Esophagus squamous epithelium (tissue), 5 donors: Measurements from ENCODE around the gene FILIP1L. TPM values are rescaled to one million over a fixed set of nuclear protein-coding genes. Genes with fewer than 3 reads are reported as not detected.

Experiments
- DNase-seq: peaks from one replicate; lab custom pipeline; 2025; lab: John Stamatoyannopoulos, UW
- H3K27ac ChIP-seq, 4 donors: fragments of 200-600 bp; sonication (generic); one replicate each; pipeline ENCODE4 v1.5.1; 2016 to 2019; ENCODE audit warnings: mild to moderate bottlenecking in 1 of 4
- H3K27me3 ChIP-seq, 4 donors: fragments of 200-600 bp; sonication (generic); 1 replicate in 3 of 4; 2 replicates in 1 of 4; pipeline versions ENCODE4 v1.5.1 to v1.6.0; 2017 to 2021; ENCODE audit warnings: antibody characterized with exemption in 1 of 4
- H3K36me3 ChIP-seq, 3 donors: fragments of 200-600 bp; sonication (generic); one replicate each; pipeline ENCODE4 v1.5.1; 2016 to 2019
- H3K4me1 ChIP-seq, 3 donors: fragments of 200-600 bp; sonication (generic); one replicate each; pipeline ENCODE4 v1.5.1; 2017 to 2019
- H3K4me3 ChIP-seq, 4 donors: fragments of 200-600 bp; sonication (generic); 1 replicate in 3 of 4; 2 replicates in 1 of 4; pipeline ENCODE4 v1.5.1; 2016 to 2019; ENCODE audit warnings: mild to moderate bottlenecking in 2 of 4, moderate library complexity in 1 of 4
- H3K9me3 ChIP-seq, 3 donors: fragments of 200-600 bp; sonication (generic); one replicate each; pipeline ENCODE4 v1.5.1; 2016 to 2019
- POLR2A ChIP-seq, 4 donors: fragments of 450-650 bp; IDR thresholded peaks; one replicate each; pipeline ENCODE4 v1.6.1; 2017; ENCODE audit warnings: antibody characterized with exemption in 4 of 4, mild to moderate bottlenecking in 4 of 4, moderate library complexity in 3 of 4
- WGBS, 2 donors: methylation state at CpG; one replicate each; pipeline ENCODE4 v1.1.5; 2018; 5-methylcytosine and 5-hydroxymethylcytosine counted together
- intact Hi-C: fragments of 100-400 bp; cut with DNase I; formaldehyde crosslinking; loops from one replicate; pipeline ENCODE4 v1.15.0; 2022
- total RNA-seq, 4 donors: library from RNA; depleted of rRNA; stranded (reverse); fragments of >200 nt; gene quantifications; one replicate each; pipeline ENCODE4 v1.1.0, GENCODE V29; 2016
- TF ChIP-seq, protein P1 (sequence below), 6 experiments: fragments of 450-650 bp in 4 of 6; fragments of 200-600 bp in 2 of 6; sonication (generic) in 2 of 6; IDR thresholded peaks; one replicate each; pipeline ENCODE4 v1.5.1; 2016 to 2019; ENCODE audit warnings: antibody characterized with exemption in 6 of 6, mild to moderate bottlenecking in 4 of 6, moderate library complexity in 4 of 6
- donor health status: DM: yes; HTN: yes; CAD: no.

Gene FILIP1L
- total RNA-seq, 4 donors from 2014 or later = 2.5 to 23.5 (median 10.7) TPM

DNA sequence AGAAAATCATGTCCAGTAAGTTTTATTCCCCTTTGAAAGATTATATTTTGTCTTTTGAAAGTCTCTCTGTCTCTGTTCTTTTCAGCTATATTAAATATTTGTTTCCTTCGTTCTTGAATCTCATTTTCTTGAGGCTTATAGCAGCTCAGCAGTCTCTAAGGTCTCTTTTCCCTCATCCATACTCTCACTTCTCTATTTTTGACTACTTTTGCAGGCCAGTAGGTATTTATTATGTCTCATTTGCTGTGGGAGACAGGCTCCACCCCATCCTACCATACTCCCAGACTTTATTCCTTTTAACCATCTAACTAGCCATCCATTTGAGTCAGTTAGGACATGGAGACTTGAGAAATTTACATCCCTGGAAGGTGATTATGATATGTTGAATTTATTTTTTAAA, 71.0 kb downstream of the FILIP1L start:
- WGBS, 2 donors = 60 to 79% methylated on average over 1 of the region's 1 CpG
- no peak for DNase-seq
- TF ChIP-seq POLR2A (IDR thresholded peaks at IDR 0.05) = no peak
- TF ChIP-seq, protein P1, sequence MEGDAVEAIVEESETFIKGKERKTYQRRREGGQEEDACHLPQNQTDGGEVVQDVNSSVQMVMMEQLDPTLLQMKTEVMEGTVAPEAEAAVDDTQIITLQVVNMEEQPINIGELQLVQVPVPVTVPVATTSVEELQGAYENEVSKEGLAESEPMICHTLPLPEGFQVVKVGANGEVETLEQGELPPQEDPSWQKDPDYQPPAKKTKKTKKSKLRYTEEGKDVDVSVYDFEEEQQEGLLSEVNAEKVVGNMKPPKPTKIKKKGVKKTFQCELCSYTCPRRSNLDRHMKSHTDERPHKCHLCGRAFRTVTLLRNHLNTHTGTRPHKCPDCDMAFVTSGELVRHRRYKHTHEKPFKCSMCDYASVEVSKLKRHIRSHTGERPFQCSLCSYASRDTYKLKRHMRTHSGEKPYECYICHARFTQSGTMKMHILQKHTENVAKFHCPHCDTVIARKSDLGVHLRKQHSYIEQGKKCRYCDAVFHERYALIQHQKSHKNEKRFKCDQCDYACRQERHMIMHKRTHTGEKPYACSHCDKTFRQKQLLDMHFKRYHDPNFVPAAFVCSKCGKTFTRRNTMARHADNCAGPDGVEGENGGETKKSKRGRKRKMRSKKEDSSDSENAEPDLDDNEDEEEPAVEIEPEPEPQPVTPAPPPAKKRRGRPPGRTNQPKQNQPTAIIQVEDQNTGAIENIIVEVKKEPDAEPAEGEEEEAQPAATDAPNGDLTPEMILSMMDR (IDR thresholded peaks at IDR 0.05) = no peak
- Histone ChIP-seq H3K4me1 (peaks cover 18 to 68% (median 31%) of the 10 kb centered on the region in 3 donors), H3K4me3 (no peak overlapping the region), H3K27me3 (no peaks in the 10 kb centered on the region), H3K27ac (peak overlapping the region; percentile 66 to 88 (median 86)), H3K36me3 (no peaks in the 10 kb centered on the region), H3K9me3 (no peaks in the 10 kb centered on the region)
- intact Hi-C loops = no loop called here

DNA sequence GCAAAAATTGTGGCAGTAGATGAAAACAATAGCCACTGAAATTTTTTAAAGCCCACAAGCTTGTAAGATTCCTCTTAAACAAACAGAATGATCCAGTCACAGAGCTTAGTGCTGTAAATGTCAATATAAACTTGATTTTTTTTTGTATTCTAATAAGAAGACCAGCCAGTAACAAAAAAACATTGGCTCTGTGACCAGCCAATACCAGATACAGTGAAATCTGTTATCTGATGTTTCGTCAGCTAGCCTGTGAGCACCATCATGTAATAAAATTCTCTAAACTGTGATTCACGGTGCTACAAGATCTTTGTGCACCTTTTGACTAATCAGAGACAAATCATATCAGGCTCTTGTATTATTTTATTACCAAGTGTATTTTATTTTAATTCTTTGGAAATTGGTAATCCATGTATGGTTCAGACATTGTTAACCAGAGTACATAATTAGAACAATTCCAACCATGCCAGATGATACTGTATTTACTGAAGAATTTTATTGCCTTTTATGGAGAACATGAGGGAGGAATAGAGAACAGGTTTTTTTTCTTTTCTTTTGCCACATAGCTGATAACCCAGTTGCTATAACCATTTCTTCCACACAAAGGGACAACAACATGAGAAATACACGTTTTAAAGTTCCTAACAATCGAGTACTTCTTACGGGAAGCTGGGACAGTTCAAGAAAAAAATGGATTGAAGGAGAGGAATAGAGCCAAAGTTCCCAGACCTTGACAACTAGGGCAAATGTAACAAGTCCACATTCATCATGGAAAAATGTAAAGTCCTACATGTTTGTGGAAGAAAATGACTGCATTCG, 71.9 kb downstream of the FILIP1L start:
- intact Hi-C loops = no loop called here
- peaks cover 18 to 59% (median 22%) of the 10 kb centered on the region in 3 donors for H3K4me1 ChIP-seq
- TF ChIP-seq, protein P1 (IDR thresholded peaks at IDR 0.05) = no peak
- TF ChIP-seq POLR2A (IDR thresholded peaks at IDR 0.05) = no peak
- no peaks in the 10 kb centered on the region for H3K27me3 ChIP-seq
- no peaks in the 10 kb centered on the region for H3K36me3 ChIP-seq
- 53 to 82% methylated on average over 6 of the region's 6 CpGs for WGBS, 2 donors
- DNase-seq = no peak
- no peaks in the 10 kb centered on the region for H3K9me3 ChIP-seq
- H3K27ac ChIP-seq = peak overlapping the region; percentile 66 to 88 (median 86)
- H3K4me3 ChIP-seq = no peak overlapping the region

DNA sequence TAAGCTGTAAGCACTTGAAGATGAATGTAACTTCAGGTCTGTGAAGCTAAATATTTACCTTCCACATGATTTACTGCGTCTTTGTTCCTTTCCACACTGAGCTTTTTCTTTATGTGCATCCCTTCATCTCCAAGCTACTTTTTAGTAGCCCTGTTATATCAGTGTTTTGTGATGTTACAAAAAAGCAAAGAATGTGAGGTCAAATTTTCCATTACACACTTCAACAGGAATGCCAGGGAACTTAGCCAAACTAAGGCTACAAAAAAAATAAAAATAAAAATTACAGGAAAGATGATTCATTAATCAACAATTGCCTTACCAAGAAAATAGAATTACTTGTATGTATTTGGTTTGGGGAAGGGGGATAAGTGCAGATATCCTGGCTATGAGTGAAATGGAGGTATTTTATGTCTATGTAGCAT, 73.0 kb downstream of the FILIP1L start:
- DNase-seq = no peak
- Histone ChIP-seq H3K27me3 (no peaks in the 10 kb centered on the region), H3K27ac (peak overlapping the region; percentile 66 to 88 (median 86)), H3K4me3 (no peak overlapping the region), H3K4me1 (peaks cover 13 to 48% (median 18%) of the 10 kb centered on the region in 3 donors), H3K36me3 (no peaks in the 10 kb centered on the region), H3K9me3 (no peaks in the 10 kb centered on the region)
- 45 to 52% methylated on average over 1 of the region's 1 CpG for WGBS, 2 donors
- intact Hi-C loops = no loop called here
- TF ChIP-seq, protein P1 (IDR thresholded peaks at IDR 0.05) = no peak
- TF ChIP-seq POLR2A (IDR thresholded peaks at IDR 0.05) = no peak

DNA sequence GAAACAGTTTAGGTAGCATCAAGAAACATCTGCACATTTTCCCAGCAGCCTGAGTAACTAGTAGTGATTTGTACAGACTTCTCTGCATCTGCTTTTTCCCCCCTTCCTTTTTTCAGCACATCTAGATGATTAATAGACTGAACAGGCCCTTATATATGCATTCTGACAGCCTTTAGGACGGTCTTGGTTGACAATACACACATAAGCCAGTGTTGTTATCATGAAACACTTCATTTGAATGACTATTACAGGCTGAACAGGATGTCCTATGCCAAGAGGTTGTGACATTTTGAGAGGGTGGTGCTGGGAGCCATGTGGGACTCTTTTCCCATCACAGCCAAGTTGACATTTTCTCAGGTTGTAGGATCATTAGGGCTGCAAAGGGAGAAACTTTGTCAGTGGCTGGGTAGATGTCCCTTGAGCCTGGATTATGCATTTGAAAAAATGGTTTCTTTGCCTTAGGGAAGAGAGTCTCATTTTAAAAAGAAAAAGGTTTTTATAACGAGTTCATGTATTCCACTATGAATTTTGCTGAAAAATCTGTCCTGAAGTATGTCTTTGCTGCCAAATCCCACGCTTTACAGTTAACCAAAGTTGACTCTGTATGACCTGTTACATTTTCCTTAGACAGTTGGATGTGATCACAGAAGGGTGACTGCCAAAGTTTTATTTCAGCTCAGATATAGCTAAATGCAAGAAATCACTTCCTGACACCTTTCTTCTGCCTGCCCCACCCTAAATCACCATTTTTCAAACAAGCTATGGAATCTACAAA, 73.7 kb downstream of the FILIP1L start:
- no peak overlapping the region for H3K4me3 ChIP-seq
- H3K4me1 ChIP-seq = peaks cover 13 to 41% (median 18%) of the 10 kb centered on the region in 3 donors
- no peaks in the 10 kb centered on the region for H3K27me3 ChIP-seq
- no peaks in the 10 kb centered on the region for H3K9me3 ChIP-seq
- DNase-seq = no peak
- peak overlapping the region; percentile 66 to 88 (median 86) for H3K27ac ChIP-seq
- no peaks in the 10 kb centered on the region for H3K36me3 ChIP-seq
- TF ChIP-seq, protein P1 (IDR thresholded peaks at IDR 0.05) = no peak
- TF ChIP-seq POLR2A (IDR thresholded peaks at IDR 0.05) = no peak
- intact Hi-C loops = no loop called here
- 42 to 61% methylated on average over 3 of the region's 3 CpGs for WGBS, 2 donors

DNA sequence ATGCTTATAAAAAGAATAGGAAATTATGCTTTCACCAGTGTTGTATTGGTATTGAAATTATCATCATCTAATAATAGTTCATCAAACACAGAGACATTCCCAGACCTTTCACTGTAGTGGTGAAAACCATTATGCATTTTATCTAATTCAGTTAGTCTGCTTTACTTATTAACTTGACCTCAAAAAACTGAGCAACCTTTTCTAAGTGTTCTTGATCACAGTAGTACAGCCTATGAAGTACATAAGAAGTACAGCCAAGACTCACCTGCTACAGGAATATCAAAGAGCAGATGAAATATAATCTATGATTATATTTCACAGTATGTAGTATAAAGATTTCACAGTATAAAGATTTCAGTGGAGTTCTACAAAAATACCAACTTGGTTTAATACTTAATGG, 75.2 kb downstream of the FILIP1L start:
- Histone ChIP-seq H3K36me3 (no peaks in the 10 kb centered on the region), H3K9me3 (no peaks in the 10 kb centered on the region), H3K27ac (peak overlapping the region in 2 of 4 donors; percentile 87 to 88), H3K4me3 (no peak overlapping the region), H3K4me1 (peaks cover 16 to 42% (median 18%) of the 10 kb centered on the region in 3 donors), H3K27me3 (no peaks in the 10 kb centered on the region)
- DNase-seq = no peak
- TF ChIP-seq, protein P1 (IDR thresholded peaks at IDR 0.05) = no peak
- TF ChIP-seq POLR2A (IDR thresholded peaks at IDR 0.05) = no peak
- intact Hi-C loops = no loop called here
